Measurements from ENCODE around the gene FOXO1.

DNA sequence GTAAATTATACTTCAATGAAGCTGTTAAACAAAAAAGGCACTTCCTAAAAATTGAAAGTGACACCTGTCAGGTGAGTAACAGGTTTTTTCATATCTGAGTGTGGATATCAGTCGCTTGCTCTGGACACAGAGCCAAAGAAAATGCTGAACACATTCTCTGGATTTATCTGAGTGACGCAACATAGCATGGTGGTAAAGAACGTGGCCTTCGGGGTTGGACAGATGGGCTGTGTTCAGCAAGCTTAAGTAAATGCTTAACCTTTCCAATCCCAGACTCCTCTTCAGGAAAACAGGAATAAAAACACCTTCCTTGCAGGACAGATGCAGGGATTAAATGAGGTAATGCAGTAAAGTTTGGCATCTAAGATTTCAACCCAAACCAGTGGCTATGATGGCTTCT is 132.0 kb downstream of the FOXO1 start:
- no peak for TF ChIP-seq CTCF (IDR thresholded peaks at IDR 0.05)
- no peak for TF ChIP-seq POLR2AphosphoS5 (IDR thresholded peaks at IDR 0.05)
- TF ChIP-seq POLR2A (IDR thresholded peaks at IDR 0.05; ENCODE audit: low read depth), result no peak

Measured in esophagus muscularis mucosa (tissue), 3 donors.